Glutamatergic neuron (in vitro differentiated cells): ENCODE data around the gene BET1. TPM values are rescaled to one million over a fixed set of nuclear protein-coding genes. Genes with fewer than 3 reads are reported as not detected.

ENCODE experiments used
- DNase-seq: peaks from one replicate; pipeline ENCODE4 v3.0.0; 2022
- H3K27ac Mint-ChIP-seq: one replicate; pipeline ENCODE4 v1.8.0; 2020; ENCODE audit warnings: mild to moderate bottlenecking, mixed read lengths, inconsistent platforms; ENCODE audit not compliant: unreplicated experiment
- H3K27me3 Mint-ChIP-seq: one replicate; pipeline ENCODE4 v1.8.0; 2020; ENCODE audit warnings: mild to moderate bottlenecking, moderate library complexity, mixed read lengths, inconsistent platforms; ENCODE audit not compliant: unreplicated experiment
- H3K36me3 Mint-ChIP-seq: one replicate; pipeline ENCODE4 v1.8.0; 2020; ENCODE audit warnings: mild to moderate bottlenecking, mixed read lengths, inconsistent platforms; ENCODE audit not compliant: unreplicated experiment
- H3K4me1 Mint-ChIP-seq: one replicate; pipeline ENCODE4 v1.8.0; 2020; ENCODE audit warnings: mild to moderate bottlenecking, low read depth, mixed read lengths, inconsistent platforms; ENCODE audit not compliant: unreplicated experiment
- H3K4me3 Mint-ChIP-seq: one replicate; pipeline ENCODE4 v1.8.0; 2020; ENCODE audit warnings: mild to moderate bottlenecking, mixed read lengths, inconsistent platforms; ENCODE audit not compliant: unreplicated experiment
- H3K9me3 Mint-ChIP-seq: one replicate; pipeline ENCODE4 v1.8.0; 2020; ENCODE audit warnings: mild to moderate bottlenecking, moderate library complexity, mixed read lengths, inconsistent platforms; ENCODE audit not compliant: unreplicated experiment
- CTCF ChIP-seq: fragments of 200-600 bp; sonication (generic); IDR thresholded peaks from one replicate; pipeline ENCODE4 v1.5.0; 2021; ENCODE audit not compliant: partially characterized antibody, unreplicated experiment
- total RNA-seq: library from RNA; stranded (reverse); fragmentation: NEBNext Ultra II Directional; extraction: Animal tissue kit (Norgen Biotek cat#: 25700); gene quantifications from one replicate; pipeline ENCODE4 v1.2.1, GENCODE V29; 2021; ENCODE audit not compliant: unreplicated experiment

BET1 gene
- total RNA-seq, 1 donor from 2014 or later: 14.5 TPM

GRCh38 chr7:94049615-94050014 is 45.5 kb upstream of the BET1 start:
- H3K27me3 Mint-ChIP-seq: peaks cover 6% of the 10 kb centered on the region
- no peak for TF ChIP-seq CTCF
- H3K4me1 Mint-ChIP-seq: peaks cover 16% of the 10 kb centered on the region
- no peaks in the 10 kb centered on the region for H3K36me3 Mint-ChIP-seq
- H3K9me3 Mint-ChIP-seq: peaks cover 5% of the 10 kb centered on the region
- no peak overlapping the region for H3K27ac Mint-ChIP-seq
- no peak overlapping the region for H3K4me3 Mint-ChIP-seq
- no peak for DNase-seq

- TF ChIP-seq CTCF: no peak
Measured at GRCh38 chr7:94048755-94049154, 44.6 kb upstream of the BET1 start.

GRCh38 chr7:94047956-94048355 is 43.8 kb upstream of the BET1 start:
- TF ChIP-seq CTCF: no peak
- no peak overlapping the region for H3K4me3 Mint-ChIP-seq
- no peaks in the 10 kb centered on the region for H3K9me3 Mint-ChIP-seq
- peaks cover 4% of the 10 kb centered on the region for H3K27me3 Mint-ChIP-seq
- peaks cover 3% of the 10 kb centered on the region for H3K4me1 Mint-ChIP-seq
- DNase-seq: no peak
- H3K27ac Mint-ChIP-seq: no peak overlapping the region
- no peaks in the 10 kb centered on the region for H3K36me3 Mint-ChIP-seq

More at GRCh38 chr7:94048755-94049154, 44.6 kb upstream of the BET1 start:
- no peak overlapping the region for H3K4me3 Mint-ChIP-seq
- no peak for DNase-seq
- no peaks in the 10 kb centered on the region for H3K9me3 Mint-ChIP-seq
- H3K36me3 Mint-ChIP-seq: no peaks in the 10 kb centered on the region
- H3K27me3 Mint-ChIP-seq: peaks cover 4% of the 10 kb centered on the region
- peaks cover 8% of the 10 kb centered on the region for H3K4me1 Mint-ChIP-seq
- H3K27ac Mint-ChIP-seq: no peak overlapping the region

GRCh38 chr7:94045581-94045980 is 41.4 kb upstream of the BET1 start:
- Mint-ChIP-seq H3K4me1 (peaks cover 1% of the 10 kb centered on the region), H3K27me3 (peaks cover 6% of the 10 kb centered on the region), H3K9me3 (no peaks in the 10 kb centered on the region), H3K27ac (no peak overlapping the region), H3K4me3 (no peak overlapping the region), H3K36me3 (no peaks in the 10 kb centered on the region)
- no peak for DNase-seq
- TF ChIP-seq CTCF: no peak

GRCh38 chr7:94044806-94045205 is 40.7 kb upstream of the BET1 start:
- Mint-ChIP-seq H3K4me1 (peaks cover 3% of the 10 kb centered on the region), H3K27ac (no peak overlapping the region), H3K9me3 (no peaks in the 10 kb centered on the region), H3K27me3 (peaks cover 6% of the 10 kb centered on the region), H3K36me3 (no peaks in the 10 kb centered on the region), H3K4me3 (no peak overlapping the region)
- no peak for TF ChIP-seq CTCF
- DNase-seq: no peak
